Measurements from ENCODE around the gene SH3RF3. TPM values are rescaled to one million over a fixed set of nuclear protein-coding genes. Genes with fewer than 3 reads are reported as not detected.

The SH3RF3 gene
- total RNA-seq, 1 experiment from 2014 or later: 1.0 TPM

GRCh38 chr2:109337221-109337620 is 208.2 kb downstream of the SH3RF3 start (continued):
- TF ChIP-seq TEAD4 (CRISPR knock-in tag; IDR thresholded peaks at IDR 0.05): no peak
- no peak for TF ChIP-seq ZNF219 (CRISPR knock-in tag; IDR thresholded peaks at IDR 0.05; ENCODE audit: borderline replicate concordance)

- ChIA-PET CTCF (no interaction called here), POLR2A (no interaction called here)
- Mint-ChIP-seq H3K4me3 (no peak overlapping the region), H3K9me3 (peaks cover 21% of the 10 kb centered on the region), H3K27me3 (ENCODE audit: low read depth) (no peaks in the 10 kb centered on the region), H3K4me1 (no peaks in the 10 kb centered on the region), H3K27ac (no peak overlapping the region), H3K36me3 (no peaks in the 10 kb centered on the region; the same call in 1 of the 2 replicates)
- no peak for DNase-seq (ENCODE audit: low spot score)
- no peak for ATAC-seq
- TF ChIP-seq SMAD4 (CRISPR knock-in tag; IDR thresholded peaks at IDR 0.05): no peak
- TF ChIP-seq, protein P1, sequence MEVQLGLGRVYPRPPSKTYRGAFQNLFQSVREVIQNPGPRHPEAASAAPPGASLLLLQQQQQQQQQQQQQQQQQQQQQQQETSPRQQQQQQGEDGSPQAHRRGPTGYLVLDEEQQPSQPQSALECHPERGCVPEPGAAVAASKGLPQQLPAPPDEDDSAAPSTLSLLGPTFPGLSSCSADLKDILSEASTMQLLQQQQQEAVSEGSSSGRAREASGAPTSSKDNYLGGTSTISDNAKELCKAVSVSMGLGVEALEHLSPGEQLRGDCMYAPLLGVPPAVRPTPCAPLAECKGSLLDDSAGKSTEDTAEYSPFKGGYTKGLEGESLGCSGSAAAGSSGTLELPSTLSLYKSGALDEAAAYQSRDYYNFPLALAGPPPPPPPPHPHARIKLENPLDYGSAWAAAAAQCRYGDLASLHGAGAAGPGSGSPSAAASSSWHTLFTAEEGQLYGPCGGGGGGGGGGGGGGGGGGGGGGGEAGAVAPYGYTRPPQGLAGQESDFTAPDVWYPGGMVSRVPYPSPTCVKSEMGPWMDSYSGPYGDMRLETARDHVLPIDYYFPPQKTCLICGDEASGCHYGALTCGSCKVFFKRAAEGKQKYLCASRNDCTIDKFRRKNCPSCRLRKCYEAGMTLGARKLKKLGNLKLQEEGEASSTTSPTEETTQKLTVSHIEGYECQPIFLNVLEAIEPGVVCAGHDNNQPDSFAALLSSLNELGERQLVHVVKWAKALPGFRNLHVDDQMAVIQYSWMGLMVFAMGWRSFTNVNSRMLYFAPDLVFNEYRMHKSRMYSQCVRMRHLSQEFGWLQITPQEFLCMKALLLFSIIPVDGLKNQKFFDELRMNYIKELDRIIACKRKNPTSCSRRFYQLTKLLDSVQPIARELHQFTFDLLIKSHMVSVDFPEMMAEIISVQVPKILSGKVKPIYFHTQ (CRISPR knock-in tag; IDR thresholded peaks at IDR 0.05): no peak
- TF ChIP-seq TCF7 (CRISPR knock-in tag; IDR thresholded peaks at IDR 0.05; ENCODE audit: low read depth): no peak
- no peak for TF ChIP-seq ZBTB21 (CRISPR knock-in tag; IDR thresholded peaks at IDR 0.05; ENCODE audit: borderline replicate concordance)
- no peak for TF ChIP-seq MLX (CRISPR knock-in tag; IDR thresholded peaks at IDR 0.05)
- TF ChIP-seq CBFB (CRISPR knock-in tag; IDR thresholded peaks at IDR 0.05; ENCODE audit: low read depth): no peak
- no peak for TF ChIP-seq E2F1 (CRISPR knock-in tag; IDR thresholded peaks at IDR 0.05)
- no peak for TF ChIP-seq ZNF263 (CRISPR knock-in tag; IDR thresholded peaks at IDR 0.05; ENCODE audit: low read depth)
- TF ChIP-seq RELA (CRISPR knock-in tag; IDR thresholded peaks at IDR 0.05; ENCODE audit: borderline replicate concordance): no peak
- TF ChIP-seq ATF3 (CRISPR knock-in tag; conservative IDR thresholded peaks at IDR 0.05): no peak
- TF ChIP-seq, protein P2, sequence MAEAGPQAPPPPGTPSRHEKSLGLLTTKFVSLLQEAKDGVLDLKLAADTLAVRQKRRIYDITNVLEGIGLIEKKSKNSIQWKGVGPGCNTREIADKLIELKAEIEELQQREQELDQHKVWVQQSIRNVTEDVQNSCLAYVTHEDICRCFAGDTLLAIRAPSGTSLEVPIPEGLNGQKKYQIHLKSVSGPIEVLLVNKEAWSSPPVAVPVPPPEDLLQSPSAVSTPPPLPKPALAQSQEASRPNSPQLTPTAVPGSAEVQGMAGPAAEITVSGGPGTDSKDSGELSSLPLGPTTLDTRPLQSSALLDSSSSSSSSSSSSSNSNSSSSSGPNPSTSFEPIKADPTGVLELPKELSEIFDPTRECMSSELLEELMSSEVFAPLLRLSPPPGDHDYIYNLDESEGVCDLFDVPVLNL (CRISPR knock-in tag; IDR thresholded peaks at IDR 0.05; ENCODE audit: borderline replicate concordance, low read depth): no peak
- no peak for TF ChIP-seq TEAD4 (CRISPR knock-in tag; IDR thresholded peaks at IDR 0.05)
- TF ChIP-seq GTF2I (CRISPR knock-in tag; conservative IDR thresholded peaks at IDR 0.05): no peak
- no peak for TF ChIP-seq ELF4 (CRISPR knock-in tag; IDR thresholded peaks at IDR 0.05; ENCODE audit: low read depth)
Observed at GRCh38 chr2:109339519-109339966, 210.5 kb downstream of the SH3RF3 start.

DNA sequence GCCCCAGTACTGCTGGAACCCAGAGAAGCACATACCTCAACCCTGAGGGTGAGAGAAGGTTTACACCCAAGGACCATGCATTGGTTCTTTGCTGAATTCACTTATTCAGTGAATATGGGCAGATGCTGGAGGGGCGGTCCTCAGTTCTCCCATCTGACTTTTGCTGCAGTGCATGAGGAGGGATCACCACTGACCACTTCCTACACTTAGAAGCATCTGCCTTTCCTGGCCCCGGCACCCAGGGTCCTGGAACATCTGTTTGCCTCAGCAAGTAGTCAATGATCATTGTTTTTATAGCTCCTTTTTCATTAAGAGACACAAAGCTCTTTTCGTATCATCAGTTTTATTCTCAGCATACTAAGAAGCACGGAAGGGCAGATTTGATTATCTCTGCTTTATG is 211.4 kb downstream of the SH3RF3 start:
- no peaks in the 10 kb centered on the region; the same call in 1 of the 2 replicates for H3K36me3 Mint-ChIP-seq
- CTCF ChIA-PET: interaction anchor here (1.1 kb wide), 1 partner anchor 396 kb away, joined by 3 read pairs; no protein-coding TSS in a partner anchor
- no peak for ATAC-seq

More for the DNA sequence above, 211.4 kb downstream of the SH3RF3 start:
- no peak for TF ChIP-seq FOXK1 (CRISPR knock-in tag; IDR thresholded peaks at IDR 0.05)
- TF ChIP-seq NR2C2 (CRISPR knock-in tag; IDR thresholded peaks at IDR 0.05): no peak
- no peak for TF ChIP-seq CREB1 (CRISPR knock-in tag; IDR thresholded peaks at IDR 0.05)
- POLR2A ChIA-PET: no interaction called here
- Mint-ChIP-seq H3K4me1 (no peaks in the 10 kb centered on the region), H3K4me3 (no peak overlapping the region), H3K27me3 (ENCODE audit: low read depth) (no peaks in the 10 kb centered on the region), H3K9me3 (peaks cover 21% of the 10 kb centered on the region), H3K27ac (no peak overlapping the region)
- no peak for DNase-seq (ENCODE audit: low spot score)

Measured in WTC11 (cell line).